Keratinocyte (primary cell): ENCODE data around the gene P2RY8. TPM values are rescaled to one million over a fixed set of nuclear protein-coding genes. Genes with fewer than 3 reads are reported as not detected.

Experiments used
- DNase-seq: peaks from one replicate; pipeline ENCODE4 v3.0.0-alpha.2; 2011; ENCODE audit warnings: low read depth, missing footprints, low spot score
- FAIRE-seq: peaks from 2 replicates; lab custom pipeline; 2011; peaks lifted over from hg19 to GRCh38; lab: Jason Lieb, UNC
- H2AFZ ChIP-seq: 2 replicates; pipeline ENCODE4 v1.6.0; 2012; ENCODE audit warnings: low read length, control low read depth, inconsistent platforms; ENCODE audit not compliant: control insufficient read depth
- H3K27ac ChIP-seq: 2 replicates; pipeline ENCODE4 v1.5.1; 2011; ENCODE audit warnings: low read length; ENCODE audit not compliant: control insufficient read depth, insufficient read depth
- H3K27me3 ChIP-seq: 3 replicates; pipeline ENCODE4 v1.6.0; 2011; ENCODE audit warnings: low read length; ENCODE audit not compliant: control insufficient read depth, insufficient read depth; ENCODE audit errors: extremely low read depth
- H3K36me3 ChIP-seq, 2 experiments: 2 replicates in 1 of 2; 3 replicates in 1 of 2; pipeline ENCODE4 v1.5.1; 2011; ENCODE audit warnings: low read length in 2 of 2, mild to moderate bottlenecking in 1 of 2; ENCODE audit not compliant: control insufficient read depth in 2 of 2, insufficient read depth in 2 of 2; ENCODE audit errors: extremely low read depth in 1 of 2
- H3K4me1 ChIP-seq: 3 replicates; pipeline ENCODE4 v1.5.1; 2011; ENCODE audit warnings: low read length; ENCODE audit not compliant: control insufficient read depth, insufficient read depth; ENCODE audit errors: extremely low read depth
- H3K4me2 ChIP-seq: 3 replicates; pipeline ENCODE4 v1.6.0; 2011; ENCODE audit warnings: low read depth, low read length; ENCODE audit not compliant: control insufficient read depth, insufficient read depth; ENCODE audit errors: extremely low read depth
- H3K4me3 ChIP-seq, 3 experiments: fragments of 200-600 bp in 1 of 3; sonication (generic) in 1 of 3; 2 replicates in 2 of 3; 3 replicates in 1 of 3; pipeline ENCODE4 v1.5.1; 2011 to 2016; ENCODE audit warnings: low read length in 3 of 3, mild to moderate bottlenecking in 3 of 3, control low read depth in 2 of 3, inconsistent platforms in 1 of 3, low read depth in 1 of 3, mixed read lengths in 1 of 3, mixed run types in 1 of 3, moderate library complexity in 1 of 3; ENCODE audit not compliant: control insufficient read depth in 2 of 3, insufficient read depth in 2 of 3; ENCODE audit errors: extremely low read depth in 1 of 3
- H3K79me2 ChIP-seq: 2 replicates; pipeline ENCODE4 v1.6.0; 2012; ENCODE audit warnings: low read length; ENCODE audit not compliant: control insufficient read depth, insufficient read depth
- H3K9ac ChIP-seq: 3 replicates; pipeline ENCODE4 v1.6.0; 2011; ENCODE audit warnings: low read length; ENCODE audit not compliant: control insufficient read depth, insufficient read depth; ENCODE audit errors: extremely low read depth
- H3K9me1 ChIP-seq: 3 replicates; pipeline ENCODE4 v1.6.0; 2011; ENCODE audit warnings: low read length; ENCODE audit not compliant: control insufficient read depth, insufficient read depth; ENCODE audit errors: extremely low read depth
- H3K9me3 ChIP-seq: 2 replicates; pipeline ENCODE4 v1.5.1; 2012; ENCODE audit warnings: low read depth, low read length; ENCODE audit not compliant: control insufficient read depth
- H4K20me1 ChIP-seq: 3 replicates; pipeline ENCODE4 v1.6.0; 2011; ENCODE audit warnings: low read length; ENCODE audit not compliant: control insufficient read depth, insufficient read depth; ENCODE audit errors: extremely low read depth
- EZH2 ChIP-seq: IDR thresholded peaks from one replicate; pipeline ENCODE4 v1.6.1; 2012; ENCODE audit warnings: inconsistent platforms, mild to moderate bottlenecking, low read length, moderate library complexity
- dilution Hi-C: fragments of 300-500 bp; cut with MboI; formaldehyde crosslinking; loops from one replicate; pipeline ENCODE4 v1.7.0; 2020; ENCODE audit warnings: low sequenced_read_pairs; ENCODE audit not compliant: extremely low pct_ligation_motif_present
- polyA plus RNA-seq, 5 experiments: library from polyadenylated mRNA; depleted of rRNA in 3 of 5; stranded (reverse) in 3 of 5; stranded (forward) in 1 of 5; unstranded in 1 of 5; fragments of >200 nt; gene quantifications; 1 replicate in 1 of 5; 2 replicates in 3 of 5; 3 replicates in 1 of 5; pipeline versions ENCODE4 v1.2.1 to v1.2.3, GENCODE V29; 2011 to 2012; ENCODE audit warnings: missing spikeins in 2 of 5, low read depth in 1 of 5, low replicate concordance in 1 of 5
- TF ChIP-seq, protein P1 (sequence below), 3 experiments: IDR thresholded peaks in 1 of 3; conservative IDR thresholded peaks in 1 of 3; optimal IDR thresholded peaks in 1 of 3; 2 replicates in 2 of 3; 3 replicates in 1 of 3; pipeline versions ENCODE3 to v1.5.1; 2011; ENCODE audit warnings: low read length in 3 of 3, mild to moderate bottlenecking in 3 of 3, moderate library complexity in 2 of 3, control low read depth in 1 of 3, inconsistent platforms in 1 of 3; ENCODE audit not compliant: insufficient read depth in 2 of 3; ENCODE audit errors: extremely low read depth in 1 of 3

Gene P2RY8
- polyA plus RNA-seq, 1 donor (not counting 4 experiments of a cell fraction or from before 2014, with no cell fraction given) = not detected

DNA sequence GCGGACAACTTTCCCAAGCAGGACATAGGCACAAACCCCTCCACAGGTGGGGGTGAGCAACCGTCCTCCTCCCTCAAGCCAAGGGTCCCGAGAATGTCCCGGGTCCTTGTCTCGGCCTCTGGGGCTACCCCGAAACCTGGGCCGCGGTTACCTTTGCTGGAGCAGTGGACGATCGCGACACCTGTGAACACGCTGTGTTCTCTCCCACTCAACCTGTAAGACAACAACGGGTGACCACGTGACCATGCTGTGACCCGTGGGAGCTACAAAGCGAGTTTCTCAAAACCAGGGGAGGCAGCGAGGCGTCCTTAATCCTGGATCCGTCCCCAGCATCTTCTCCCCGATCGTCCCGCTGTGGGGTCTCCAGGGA lies 102.1 kb downstream of the P2RY8 start:
- dilution Hi-C loops = no loop called here
- Histone ChIP-seq H4K20me1 (no peaks in the 10 kb centered on the region), H3K27me3 (no peaks in the 10 kb centered on the region), H3K4me3 (no peak overlapping the region), H3K9ac (no peak overlapping the region), H3K4me2 (no peak overlapping the region), H3K9me1 (no peaks in the 10 kb centered on the region), H2AFZ (no peak overlapping the region), H3K36me3 (peaks cover 3 to 17% of the 10 kb centered on the region in 2 experiments), H3K9me3 (no peaks in the 10 kb centered on the region), H3K4me1 (no peaks in the 10 kb centered on the region), H3K79me2 (no peaks in the 10 kb centered on the region), H3K27ac (no peak overlapping the region)
- DNase-seq (no peak), FAIRE-seq (no peak)
- TF ChIP-seq, protein P1, sequence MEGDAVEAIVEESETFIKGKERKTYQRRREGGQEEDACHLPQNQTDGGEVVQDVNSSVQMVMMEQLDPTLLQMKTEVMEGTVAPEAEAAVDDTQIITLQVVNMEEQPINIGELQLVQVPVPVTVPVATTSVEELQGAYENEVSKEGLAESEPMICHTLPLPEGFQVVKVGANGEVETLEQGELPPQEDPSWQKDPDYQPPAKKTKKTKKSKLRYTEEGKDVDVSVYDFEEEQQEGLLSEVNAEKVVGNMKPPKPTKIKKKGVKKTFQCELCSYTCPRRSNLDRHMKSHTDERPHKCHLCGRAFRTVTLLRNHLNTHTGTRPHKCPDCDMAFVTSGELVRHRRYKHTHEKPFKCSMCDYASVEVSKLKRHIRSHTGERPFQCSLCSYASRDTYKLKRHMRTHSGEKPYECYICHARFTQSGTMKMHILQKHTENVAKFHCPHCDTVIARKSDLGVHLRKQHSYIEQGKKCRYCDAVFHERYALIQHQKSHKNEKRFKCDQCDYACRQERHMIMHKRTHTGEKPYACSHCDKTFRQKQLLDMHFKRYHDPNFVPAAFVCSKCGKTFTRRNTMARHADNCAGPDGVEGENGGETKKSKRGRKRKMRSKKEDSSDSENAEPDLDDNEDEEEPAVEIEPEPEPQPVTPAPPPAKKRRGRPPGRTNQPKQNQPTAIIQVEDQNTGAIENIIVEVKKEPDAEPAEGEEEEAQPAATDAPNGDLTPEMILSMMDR (optimal IDR thresholded peaks at IDR 0.05 in 1 of 3, IDR thresholded peaks at IDR 0.05 in 1 of 3, conservative IDR thresholded peaks at IDR 0.05 in 1 of 3; ENCODE audit: extremely low read depth in 1 of 3, insufficient read depth in 2 of 3, low read length in 3 of 3) = no peak
- TF ChIP-seq EZH2 = no peak

DNA sequence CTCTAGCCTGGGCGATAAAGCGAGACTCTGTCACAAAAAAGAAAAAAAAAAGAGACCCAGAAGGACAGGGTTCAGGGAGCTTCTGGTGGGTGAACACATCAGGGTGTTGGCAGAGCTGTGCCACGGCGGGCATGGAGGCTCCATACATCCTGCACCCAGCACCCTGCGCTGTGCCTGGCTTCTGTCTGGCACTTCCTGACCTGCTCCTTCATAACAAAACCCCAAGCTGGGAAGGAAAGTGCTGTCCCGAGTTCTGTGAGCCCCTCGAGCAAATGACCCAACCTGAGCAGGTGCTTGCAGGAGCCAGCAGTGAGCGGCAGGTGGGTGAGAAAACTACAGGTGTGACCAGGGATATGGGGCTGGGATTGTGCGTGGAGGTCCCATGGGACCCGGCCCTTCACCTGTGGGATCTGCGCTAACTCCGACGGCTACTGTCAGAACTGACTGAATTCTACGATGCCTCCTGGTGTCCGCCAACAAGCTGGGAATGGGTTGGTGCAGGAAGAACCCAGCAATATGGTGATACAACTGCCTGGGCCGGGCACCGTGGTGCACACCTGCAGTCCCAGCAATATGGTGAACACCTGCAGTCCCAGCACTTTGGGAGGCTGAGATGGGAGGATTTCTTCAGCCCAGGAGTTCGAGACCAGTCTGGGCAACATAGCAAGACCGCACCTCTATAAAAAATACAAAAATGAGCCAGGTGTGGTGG lies 103.2 kb downstream of the P2RY8 start:
- no peak for FAIRE-seq
- dilution Hi-C loops = no loop called here
- TF ChIP-seq, protein P1 (optimal IDR thresholded peaks at IDR 0.05 in 1 of 3, IDR thresholded peaks at IDR 0.05 in 1 of 3, conservative IDR thresholded peaks at IDR 0.05 in 1 of 3; ENCODE audit: extremely low read depth in 1 of 3, insufficient read depth in 2 of 3, low read length in 3 of 3) = no peak
- no peak for TF ChIP-seq EZH2
- no peak overlapping the region for H3K9ac ChIP-seq
- H3K4me1 ChIP-seq = no peaks in the 10 kb centered on the region
- H3K4me2 ChIP-seq = no peak overlapping the region
- H3K9me1 ChIP-seq = no peaks in the 10 kb centered on the region
- H3K27me3 ChIP-seq = no peaks in the 10 kb centered on the region
- H4K20me1 ChIP-seq = no peaks in the 10 kb centered on the region
- H3K4me3 ChIP-seq = no peak overlapping the region
- no peak for DNase-seq
- no peak overlapping the region for H3K27ac ChIP-seq
- H3K79me2 ChIP-seq = no peaks in the 10 kb centered on the region
- H3K9me3 ChIP-seq = no peaks in the 10 kb centered on the region
- H2AFZ ChIP-seq = no peak overlapping the region
- H3K36me3 ChIP-seq = peaks cover 3 to 17% of the 10 kb centered on the region in 2 experiments
